Mesothelial cell of epicardium (in vitro differentiated cells): ENCODE data around the gene CTBP2. TPM values are rescaled to one million over a fixed set of nuclear protein-coding genes. Genes with fewer than 3 reads are reported as not detected.
"Not testable (repeated sequence)": the region's sequence is repeated elsewhere in the genome, so short reads cannot be mapped to it uniquely, and the experiment has no call there.

Experiments used
- DNase-seq, 2 experiments: peaks; one replicate each; pipeline ENCODE4 v3.0.0; 2021; ENCODE audit warnings: low spot score in 2 of 2; ENCODE audit not compliant: unreplicated experiment in 2 of 2
- H3K27ac Mint-ChIP-seq: 2 replicates; pipeline ENCODE4 v1.8.0; 2021; ENCODE audit warnings: mixed read lengths
- H3K27me3 Mint-ChIP-seq: 2 replicates; pipeline ENCODE4 v1.8.0; 2021; ENCODE audit warnings: low read depth, mixed read lengths
- H3K36me3 Mint-ChIP-seq: 2 replicates; pipeline ENCODE4 v1.8.0; 2021; ENCODE audit warnings: mixed read lengths
- H3K4me1 Mint-ChIP-seq: 2 replicates; pipeline ENCODE4 v1.8.0; 2021; ENCODE audit warnings: mixed read lengths
- H3K4me3 Mint-ChIP-seq: 2 replicates; pipeline ENCODE4 v1.8.0; 2021; ENCODE audit warnings: mild to moderate bottlenecking, moderate library complexity, mixed read lengths
- H3K9me3 Mint-ChIP-seq: 2 replicates; pipeline ENCODE4 v1.8.0; 2021; ENCODE audit warnings: mixed read lengths
- CTCF ChIP-seq: fragments of 200-600 bp; sonication (generic); IDR thresholded peaks from one replicate; pipeline ENCODE4 v1.5.0; 2021; ENCODE audit warnings: antibody characterized with exemption; ENCODE audit not compliant: unreplicated experiment
- total RNA-seq: library from RNA; stranded (reverse); gene quantifications from 3 replicates; pipeline ENCODE4 v1.2.1, GENCODE V29; 2021

Gene CTBP2
- total RNA-seq, 1 donor from 2014 or later = 122 TPM

GRCh38 chr10:125190414-125190813, 30.1 kb upstream of the CTBP2 start:
- no peak for DNase-seq
- H3K4me1 Mint-ChIP-seq = no peaks in the 10 kb centered on the region
- H3K9me3 Mint-ChIP-seq = no peaks in the 10 kb centered on the region
- H3K4me3 Mint-ChIP-seq = no peak overlapping the region
- no peak for TF ChIP-seq CTCF
- no peaks in the 10 kb centered on the region for H3K36me3 Mint-ChIP-seq
- no peak overlapping the region for H3K27ac Mint-ChIP-seq
- H3K27me3 Mint-ChIP-seq = peaks cover 22% of the 10 kb centered on the region

- Mint-ChIP-seq H3K27ac (no peak overlapping the region), H3K27me3 (peaks cover 22% of the 10 kb centered on the region), H3K36me3 (no peaks in the 10 kb centered on the region), H3K4me3 (no peak overlapping the region), H3K9me3 (no peaks in the 10 kb centered on the region), H3K4me1 (no peaks in the 10 kb centered on the region)
- TF ChIP-seq CTCF = no peak
- DNase-seq = no peak
These were observed 28.8 kb upstream of the CTBP2 start for GRCh38 chr10:125189162-125189561.

GRCh38 chr10:125187238-125188194, 27.2 kb upstream of the CTBP2 start:
- DNase-seq = no peak
- peaks cover 22% of the 10 kb centered on the region for H3K27me3 Mint-ChIP-seq
- H3K36me3 Mint-ChIP-seq = no peaks in the 10 kb centered on the region
- no peak overlapping the region for H3K27ac Mint-ChIP-seq
- H3K4me1 Mint-ChIP-seq = no peaks in the 10 kb centered on the region
- peaks cover 10% of the 10 kb centered on the region for H3K9me3 Mint-ChIP-seq
- no peak for TF ChIP-seq CTCF
- H3K4me3 Mint-ChIP-seq = no peak overlapping the region

GRCh38 chr10:125186431-125187170, 26.2 kb upstream of the CTBP2 start:
- no peak for DNase-seq
- no peaks in the 10 kb centered on the region for H3K4me1 Mint-ChIP-seq
- H3K9me3 Mint-ChIP-seq = peaks cover 13% of the 10 kb centered on the region
- no peak for TF ChIP-seq CTCF
- no peak overlapping the region for H3K27ac Mint-ChIP-seq
- no peaks in the 10 kb centered on the region for H3K36me3 Mint-ChIP-seq
- peaks cover 27% of the 10 kb centered on the region for H3K27me3 Mint-ChIP-seq
- no peak overlapping the region for H3K4me3 Mint-ChIP-seq

- not testable (repeated sequence) for H3K4me3 Mint-ChIP-seq, H3K27ac Mint-ChIP-seq, H3K27me3 Mint-ChIP-seq, H3K36me3 Mint-ChIP-seq, DNase-seq, H3K4me1 Mint-ChIP-seq
- peaks cover 25% of the 10 kb centered on the region for H3K9me3 Mint-ChIP-seq
These were observed 18.7 kb upstream of the CTBP2 start for GRCh38 chr10:125179107-125179506.
